ENCODE results near the gene DCANP1.

The DCANP1 gene

GRCh38 chr5:135451581-135452320, 4.6 kb upstream of the DCANP1 start:
- DNase-seq (ENCODE audit: low read depth) = no peak
- no peak overlapping the region for H3K4me3 ChIP-seq (ENCODE audit: low read depth, low read length)
- no peak for TF ChIP-seq CTCF (IDR thresholded peaks at IDR 0.05; ENCODE audit: insufficient read depth, low read depth, low read length, missing control alignments)

GRCh38 chr5:135450952-135451351, 3.8 kb upstream of the DCANP1 start:
- no peak for TF ChIP-seq CTCF (IDR thresholded peaks at IDR 0.05; ENCODE audit: insufficient read depth, low read depth, low read length, missing control alignments)
- no peak for DNase-seq (ENCODE audit: low read depth)
- H3K4me3 ChIP-seq (ENCODE audit: low read depth, low read length) = no peak overlapping the region

DNA sequence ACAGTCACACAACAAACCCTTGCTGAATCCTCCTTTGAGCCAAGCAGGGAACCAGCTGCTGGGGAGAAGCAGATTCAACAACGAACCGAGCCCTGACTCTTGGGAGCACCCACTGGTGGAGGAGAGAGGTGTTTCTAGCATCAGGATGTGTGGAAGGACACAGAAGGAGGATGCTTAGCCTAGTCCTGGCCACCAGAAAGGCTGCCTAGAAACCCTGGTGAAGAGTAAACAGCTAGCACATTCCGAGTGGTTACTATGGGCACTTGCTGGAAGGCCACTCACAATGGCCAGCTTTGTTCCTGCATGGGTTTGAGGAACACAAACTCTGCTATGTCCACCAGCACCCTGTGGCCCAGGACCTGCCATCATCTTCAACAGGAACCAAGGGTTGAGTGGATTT, 3.2 kb upstream of the DCANP1 start:
- no peak for DNase-seq (ENCODE audit: low read depth)
- H3K4me3 ChIP-seq (ENCODE audit: low read depth, low read length) = no peak overlapping the region
- no peak for TF ChIP-seq CTCF (IDR thresholded peaks at IDR 0.05; ENCODE audit: insufficient read depth, low read depth, low read length, missing control alignments)

DNA sequence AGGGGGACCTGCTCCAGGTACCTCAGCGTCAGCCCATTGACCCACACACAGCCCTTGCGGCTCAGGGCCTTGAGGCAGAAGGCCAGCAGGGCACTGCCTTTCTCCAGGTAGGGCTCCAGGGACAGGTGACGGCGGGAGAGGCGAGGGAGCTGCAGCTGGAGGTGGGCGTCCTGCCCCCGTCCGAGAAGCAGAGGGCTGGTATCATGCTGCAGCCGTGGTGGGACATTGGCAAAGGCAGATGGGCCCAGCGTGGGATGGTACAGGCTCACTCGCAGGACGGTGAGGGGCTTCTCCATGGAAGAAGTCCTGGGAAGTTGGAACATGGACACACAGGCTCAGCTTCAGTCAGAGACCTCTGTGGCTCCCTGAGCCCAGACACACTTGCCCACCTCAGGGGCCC, 2.5 kb upstream of the DCANP1 start:
- no peak for DNase-seq (ENCODE audit: low read depth)
- TF ChIP-seq CTCF (IDR thresholded peaks at IDR 0.05; ENCODE audit: insufficient read depth, low read depth, low read length, missing control alignments) = no peak
- H3K4me3 ChIP-seq (ENCODE audit: low read depth, low read length) = no peak overlapping the region

- no peak for TF ChIP-seq CTCF (IDR thresholded peaks at IDR 0.05; ENCODE audit: insufficient read depth, low read depth, low read length, missing control alignments)
- no peak overlapping the region for H3K4me3 ChIP-seq (ENCODE audit: low read depth, low read length)
These were observed 1.8 kb upstream of the DCANP1 start for GRCh38 chr5:135448791-135449507.

GRCh38 chr5:135448071-135448739, 1.1 kb upstream of the DCANP1 start:
- no peak for DNase-seq (ENCODE audit: low read depth)
- no peak overlapping the region for H3K4me3 ChIP-seq (ENCODE audit: low read depth, low read length)
- no peak for TF ChIP-seq CTCF (IDR thresholded peaks at IDR 0.05; ENCODE audit: insufficient read depth, low read depth, low read length, missing control alignments)

More at GRCh38 chr5:135448791-135449507, 1.8 kb upstream of the DCANP1 start:
- DNase-seq (ENCODE audit: low read depth) = no peak

All from GM12865 (cell line).